CD14-positive monocyte (primary cell): ENCODE data around the gene ADM2. TPM values are rescaled to one million over a fixed set of nuclear protein-coding genes. Genes with fewer than 3 reads are reported as not detected.

Experiments
- DNase-seq, 3 donors: peaks; one replicate each; pipeline ENCODE4 v3.0.0-alpha.2; 2011 to 2022
- H2AFZ ChIP-seq: 2 replicates; pipeline ENCODE4 v1.6.0; 2012; ENCODE audit warnings: mild to moderate bottlenecking, low read depth, low read length, inconsistent platforms; ENCODE audit not compliant: insufficient read depth, poor library complexity, severe bottlenecking
- H3K27ac ChIP-seq, 2 donors: 1 replicate in 1 of 2; 2 replicates in 1 of 2; pipeline ENCODE4 v1.5.1; 2012 to 2013; ENCODE audit warnings: low read length in 2 of 2, control low read depth in 1 of 2, inconsistent platforms in 1 of 2, low read depth in 1 of 2, mild to moderate bottlenecking in 1 of 2
- H3K27me3 ChIP-seq, 2 donors: one replicate each; pipeline versions ENCODE4 v1.6.0 to v1.6.1; 2011 to 2013; ENCODE audit warnings: low read length in 2 of 2; ENCODE audit not compliant: control insufficient read depth in 2 of 2, insufficient read depth in 2 of 2
- H3K36me3 ChIP-seq, 2 donors: replicated peaks in 1 of 2; 1 replicate in 1 of 2; 2 replicates in 1 of 2; pipeline versions ENCODE4 v1.5.1 to v1.6.1; 2012 to 2013; ENCODE audit warnings: low read length in 2 of 2, control low read depth in 1 of 2, inconsistent platforms in 1 of 2, mild to moderate bottlenecking in 1 of 2; ENCODE audit not compliant: insufficient read depth in 2 of 2, control insufficient read depth in 1 of 2
- H3K4me1 ChIP-seq, 2 donors: 1 replicate in 1 of 2; 2 replicates in 1 of 2; pipeline versions ENCODE4 v1.5.1 to v1.6.1; 2012 to 2013; ENCODE audit warnings: low read length in 2 of 2, control low read depth in 1 of 2, inconsistent platforms in 1 of 2, mild to moderate bottlenecking in 1 of 2, moderate library complexity in 1 of 2; ENCODE audit not compliant: insufficient read depth in 2 of 2, control insufficient read depth in 1 of 2
- H3K4me2 ChIP-seq: replicated peaks from 2 replicates; pipeline ENCODE3; 2012; ENCODE audit warnings: low read length, moderate library complexity, mild to moderate bottlenecking; ENCODE audit not compliant: poor library complexity, severe bottlenecking; ENCODE audit errors: extremely low read depth
- H3K4me3 ChIP-seq, 3 experiments: fragments of 200-600 bp in 1 of 3; sonication (generic) in 1 of 3; replicated peaks in 1 of 3; 1 replicate in 2 of 3; 2 replicates in 1 of 3; pipeline ENCODE4 v1.5.1; 2011 to 2013; ENCODE audit warnings: low read length in 3 of 3, mild to moderate bottlenecking in 3 of 3, control low read depth in 2 of 3, low read depth in 2 of 3, inconsistent platforms in 1 of 3, moderate library complexity in 1 of 3
- H3K79me2 ChIP-seq: 2 replicates; pipeline ENCODE4 v1.6.0; 2012; ENCODE audit warnings: mild to moderate bottlenecking, control low read depth, inconsistent platforms, low read length, moderate library complexity; ENCODE audit not compliant: insufficient read depth
- H3K9ac ChIP-seq: 2 replicates; pipeline ENCODE4 v1.6.0; 2017; ENCODE audit warnings: low read length, mild to moderate bottlenecking; ENCODE audit not compliant: insufficient read depth, poor library complexity, severe bottlenecking
- H3K9me3 ChIP-seq, 2 donors: replicated peaks in 1 of 2; 1 replicate in 1 of 2; 2 replicates in 1 of 2; pipeline versions ENCODE4 v1.5.1 to v1.6.1; 2012 to 2013; ENCODE audit warnings: low read length in 2 of 2, control low read depth in 1 of 2; ENCODE audit not compliant: control insufficient read depth in 1 of 2, insufficient read depth in 1 of 2
- H4K20me1 ChIP-seq: 2 replicates; pipeline ENCODE4 v1.6.0; 2012; ENCODE audit warnings: mild to moderate bottlenecking, low read length, control low read depth, moderate library complexity; ENCODE audit not compliant: insufficient read depth
- H3K27ac Mint-ChIP-seq, 7 donors: one replicate each; pipeline ENCODE4 v1.8.0; 2020; ENCODE audit warnings: mild to moderate bottlenecking in 7 of 7, mixed read lengths in 7 of 7, moderate library complexity in 6 of 7, inconsistent platforms in 2 of 7
- H3K27me3 Mint-ChIP-seq, 3 donors: one replicate each; pipeline ENCODE4 v1.8.0; 2021 to 2022; ENCODE audit warnings: low read depth in 3 of 3, mild to moderate bottlenecking in 3 of 3, mixed read lengths in 3 of 3, moderate library complexity in 3 of 3, inconsistent platforms in 1 of 3
- H3K36me3 Mint-ChIP-seq, 2 donors: one replicate each; pipeline ENCODE4 v1.8.0; 2020; ENCODE audit warnings: mixed read lengths in 2 of 2, inconsistent platforms in 1 of 2, mild to moderate bottlenecking in 1 of 2
- H3K4me1 Mint-ChIP-seq: one replicate; pipeline ENCODE4 v1.8.0; 2020; ENCODE audit warnings: mild to moderate bottlenecking, mixed read lengths
- H3K4me3 Mint-ChIP-seq, 2 donors: one replicate each; pipeline ENCODE4 v1.8.0; 2020; ENCODE audit warnings: mild to moderate bottlenecking in 2 of 2, mixed read lengths in 2 of 2, moderate library complexity in 1 of 2
- H3K9me3 Mint-ChIP-seq, 7 donors: one replicate each; pipeline ENCODE4 v1.8.0; 2020 to 2022; ENCODE audit warnings: mixed read lengths in 7 of 7, mild to moderate bottlenecking in 6 of 7, moderate library complexity in 6 of 7, inconsistent platforms in 2 of 7
- CTCF ChIP-seq: fragments of 200-600 bp; IDR thresholded peaks from one replicate; pipeline ENCODE4 v1.8.0; 2022; ENCODE audit warnings: antibody characterized with exemption, mild to moderate bottlenecking
- WGBS: methylation state at CpG from one replicate; pipeline ENCODE4 v1.1.5; 2013; ENCODE audit warnings: missing lambda C conversion rate; ENCODE audit not compliant: insufficient coverage; 5-methylcytosine and 5-hydroxymethylcytosine counted together
- intact Hi-C, 2 donors: fragments of 100-400 bp; cut with micrococcal nuclease; formaldehyde crosslinking; loops; one replicate each; pipeline versions ENCODE4 v1.15.0 to v1.15.1; 2023
- polyA plus RNA-seq, 3 donors: library from polyadenylated mRNA; depleted of rRNA in 1 of 3; unstranded in 2 of 3; stranded (reverse) in 1 of 3; fragments of 300-500 nt in 2 of 3; fragments of >200 nt in 1 of 3; fragmentation: Illumina TruSeq in 2 of 3; gene quantifications; 1 replicate in 2 of 3; 2 replicates in 1 of 3; pipeline ENCODE4 v1.2.3, GENCODE V29; 2012 to 2021

Gene ADM2
- polyA plus RNA-seq, 3 donors = 0.05 TPM; not detected in 2

- TF ChIP-seq CTCF = no peak
- H3K27ac ChIP-seq = no peak overlapping the region
- no peak overlapping the region for H3K4me3 ChIP-seq
- H4K20me1 ChIP-seq = peaks cover 17% of the 10 kb centered on the region
- intact Hi-C loops = no loop called here
- H3K36me3 Mint-ChIP-seq = peaks cover 44 to 75% of the 10 kb centered on the region in 2 donors
- H3K9ac ChIP-seq = no peak overlapping the region
- no peaks in the 10 kb centered on the region for H3K9me3 ChIP-seq
- H3K4me2 ChIP-seq = no peak overlapping the region
- no peaks in the 10 kb centered on the region for H3K27me3 ChIP-seq
- H3K4me1 Mint-ChIP-seq = no peaks in the 10 kb centered on the region
- H3K27me3 Mint-ChIP-seq = no peaks in the 10 kb centered on the region
- H3K79me2 ChIP-seq = no peaks in the 10 kb centered on the region
- WGBS = 93% methylated on average over 28 of the region's 36 CpGs
- no peaks in the 10 kb centered on the region for H3K4me1 ChIP-seq
- no peak overlapping the region for H3K27ac Mint-ChIP-seq
- H2AFZ ChIP-seq = no peak overlapping the region
- H3K4me3 Mint-ChIP-seq = no peak overlapping the region
- DNase-seq = no peak
- peaks cover 65 to 81% of the 10 kb centered on the region in 2 donors for H3K36me3 ChIP-seq
- H3K9me3 Mint-ChIP-seq = no peaks in the 10 kb centered on the region
These were observed 43.6 kb upstream of the ADM2 start for GRCh38 chr22:50437511-50438304.

- H3K9me3 ChIP-seq = no peaks in the 10 kb centered on the region
- no peak for TF ChIP-seq CTCF
- WGBS = 89% methylated on average over 30 of the region's 34 CpGs
- Mint-ChIP-seq H3K4me3 (no peak overlapping the region), H3K9me3 (no peaks in the 10 kb centered on the region), H3K36me3 (peaks cover 47 to 79% of the 10 kb centered on the region in 2 donors), H3K4me1 (no peaks in the 10 kb centered on the region), H3K27ac (peak overlapping the region in 1 of 7 donors; percentile 32), H3K27me3 (no peaks in the 10 kb centered on the region)
- no peak for DNase-seq
- H3K4me2 ChIP-seq = no peak overlapping the region
- intact Hi-C loops = no loop called here
- H3K36me3 ChIP-seq = peaks cover 64 to 83% of the 10 kb centered on the region in 2 donors
- no peak overlapping the region for H3K4me3 ChIP-seq
- no peak overlapping the region for H3K9ac ChIP-seq
- no peaks in the 10 kb centered on the region for H3K4me1 ChIP-seq
- peaks cover 25% of the 10 kb centered on the region for H4K20me1 ChIP-seq
- H2AFZ ChIP-seq = no peak overlapping the region
- H3K79me2 ChIP-seq = no peaks in the 10 kb centered on the region
- H3K27me3 ChIP-seq = no peaks in the 10 kb centered on the region
- no peak overlapping the region for H3K27ac ChIP-seq
These were observed 42.8 kb upstream of the ADM2 start for GRCh38 chr22:50438305-50439275.
